Stimulated activated naive CD4-positive, alpha-beta T cell treated with Interleukin-2 at 50 U/mL for 16 hours (primary cell): ENCODE measurements around the gene ZNF512B.
"Not testable (repeated sequence)": the region's sequence is repeated elsewhere in the genome, so short reads cannot be mapped to it uniquely, and the experiment has no call there.

Experiments used
- DNase-seq: peaks from one replicate; lab custom pipeline; 2025; lab: John Stamatoyannopoulos, UW

The ZNF512B gene

GRCh38 chr20:63932606-63933160, 37.0 kb downstream of the ZNF512B start:
- no peak for DNase-seq

GRCh38 chr20:63931735-63932134, 38.0 kb downstream of the ZNF512B start:
- no peak for DNase-seq

- DNase-seq: no peak
These were observed 38.7 kb downstream of the ZNF512B start for GRCh38 chr20:63930971-63931553.

- not testable (repeated sequence) for DNase-seq
These were observed 40.3 kb downstream of the ZNF512B start for GRCh38 chr20:63929473-63929883.

GRCh38 chr20:63929071-63929470, 40.7 kb downstream of the ZNF512B start:
- no peak for DNase-seq

GRCh38 chr20:63926298-63926697, 43.4 kb downstream of the ZNF512B start:
- no peak for DNase-seq

- no peak for DNase-seq
These were observed 45.5 kb downstream of the ZNF512B start for GRCh38 chr20:63924241-63924640.

- no peak for DNase-seq
These were observed 46.1 kb downstream of the ZNF512B start for GRCh38 chr20:63923651-63924050.

- DNase-seq: no peak
These were observed 49.5 kb downstream of the ZNF512B start for GRCh38 chr20:63920226-63920625.

- DNase-seq: no peak
These were observed 50.6 kb downstream of the ZNF512B start for GRCh38 chr20:63919130-63919529.

- DNase-seq: no peak
These were observed 51.9 kb downstream of the ZNF512B start for GRCh38 chr20:63917811-63918210.

GRCh38 chr20:63916371-63916939, 53.3 kb downstream of the ZNF512B start:
- DNase-seq: not testable (repeated sequence)

- DNase-seq: no peak
These were observed 54.3 kb downstream of the ZNF512B start for GRCh38 chr20:63915471-63915870.

GRCh38 chr20:63913768-63914167, 56.0 kb downstream of the ZNF512B start:
- DNase-seq: no peak

GRCh38 chr20:63911176-63911575, 58.6 kb downstream of the ZNF512B start:
- no peak for DNase-seq

GRCh38 chr20:63908008-63908682, 61.6 kb downstream of the ZNF512B start:
- no peak for DNase-seq
